Nephron (organoid): ENCODE measurements around the gene BABAM1.

Source experiments
- H3K27ac Mint-ChIP-seq, 3 experiments: 2 replicates each; pipeline ENCODE4 v1.8.0; 2020; ENCODE audit warnings: mixed read lengths in 3 of 3, mild to moderate bottlenecking in 2 of 3, moderate library complexity in 1 of 3
- H3K27me3 Mint-ChIP-seq: 2 replicates; pipeline ENCODE4 v1.8.0; 2021; ENCODE audit warnings: low read depth, mild to moderate bottlenecking, moderate library complexity, mixed read lengths
- H3K36me3 Mint-ChIP-seq: 2 replicates; pipeline ENCODE4 v1.8.0; 2020; ENCODE audit warnings: low read depth, mixed read lengths
- H3K4me1 Mint-ChIP-seq: 2 replicates; pipeline ENCODE4 v1.8.0; 2020; ENCODE audit warnings: mixed read lengths
- H3K4me3 Mint-ChIP-seq, 3 experiments: 2 replicates each; pipeline ENCODE4 v1.8.0; 2020; ENCODE audit warnings: mild to moderate bottlenecking in 3 of 3, mixed read lengths in 3 of 3, moderate library complexity in 2 of 3
- H3K9me3 Mint-ChIP-seq: 2 replicates; pipeline ENCODE4 v1.8.0; 2020; ENCODE audit warnings: mixed read lengths
- TF ChIP-seq, protein P1 (sequence below), 3 experiments: fragments of 200-600 bp; sonication (generic); IDR thresholded peaks; one replicate each; pipeline ENCODE4 v1.5.0; 2021; ENCODE audit warnings: antibody characterized with exemption in 3 of 3; ENCODE audit not compliant: unreplicated experiment in 3 of 3

BABAM1 gene

DNA sequence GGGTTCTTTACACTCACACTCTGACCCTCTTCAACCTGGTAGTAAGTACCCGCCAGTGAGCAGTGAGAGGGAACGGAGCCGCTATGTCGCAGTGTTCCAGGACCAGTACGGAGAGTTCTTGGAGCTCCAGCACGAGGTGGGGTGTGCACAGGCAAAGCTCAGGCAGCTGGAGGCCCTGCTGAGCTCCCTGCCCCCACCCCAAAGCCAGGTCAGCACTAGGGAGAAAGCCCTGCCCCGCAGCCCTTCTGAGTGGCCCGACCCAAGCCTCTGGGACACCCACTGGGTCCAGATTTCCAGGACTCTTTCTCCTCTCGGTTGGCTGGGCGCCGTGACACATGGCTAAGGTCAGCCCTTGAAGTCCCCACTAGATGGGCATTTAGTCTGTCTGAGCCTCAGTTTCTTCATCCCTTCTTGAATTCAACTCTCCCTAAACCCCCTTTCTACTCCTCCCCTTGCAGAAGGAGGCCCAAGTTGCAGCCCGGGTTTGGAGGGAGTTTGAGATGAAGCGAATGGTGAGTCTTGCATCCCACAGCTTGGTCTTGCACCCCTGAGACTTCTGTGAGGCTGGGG, 39.4 kb upstream of the BABAM1 start:
- Mint-ChIP-seq H3K9me3 (no peaks in the 10 kb centered on the region), H3K4me3 (peak overlapping the region in 2 of 3 experiments; percentile 14 to 27), H3K27ac (no peak overlapping the region), H3K36me3 (peaks cover 24% of the 10 kb centered on the region), H3K4me1 (peaks cover 4% of the 10 kb centered on the region), H3K27me3 (no peaks in the 10 kb centered on the region)
- TF ChIP-seq, protein P1, sequence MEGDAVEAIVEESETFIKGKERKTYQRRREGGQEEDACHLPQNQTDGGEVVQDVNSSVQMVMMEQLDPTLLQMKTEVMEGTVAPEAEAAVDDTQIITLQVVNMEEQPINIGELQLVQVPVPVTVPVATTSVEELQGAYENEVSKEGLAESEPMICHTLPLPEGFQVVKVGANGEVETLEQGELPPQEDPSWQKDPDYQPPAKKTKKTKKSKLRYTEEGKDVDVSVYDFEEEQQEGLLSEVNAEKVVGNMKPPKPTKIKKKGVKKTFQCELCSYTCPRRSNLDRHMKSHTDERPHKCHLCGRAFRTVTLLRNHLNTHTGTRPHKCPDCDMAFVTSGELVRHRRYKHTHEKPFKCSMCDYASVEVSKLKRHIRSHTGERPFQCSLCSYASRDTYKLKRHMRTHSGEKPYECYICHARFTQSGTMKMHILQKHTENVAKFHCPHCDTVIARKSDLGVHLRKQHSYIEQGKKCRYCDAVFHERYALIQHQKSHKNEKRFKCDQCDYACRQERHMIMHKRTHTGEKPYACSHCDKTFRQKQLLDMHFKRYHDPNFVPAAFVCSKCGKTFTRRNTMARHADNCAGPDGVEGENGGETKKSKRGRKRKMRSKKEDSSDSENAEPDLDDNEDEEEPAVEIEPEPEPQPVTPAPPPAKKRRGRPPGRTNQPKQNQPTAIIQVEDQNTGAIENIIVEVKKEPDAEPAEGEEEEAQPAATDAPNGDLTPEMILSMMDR (IDR thresholded peaks at IDR 0.05; ENCODE audit: unreplicated experiment in 3 of 3) = no peak

DNA sequence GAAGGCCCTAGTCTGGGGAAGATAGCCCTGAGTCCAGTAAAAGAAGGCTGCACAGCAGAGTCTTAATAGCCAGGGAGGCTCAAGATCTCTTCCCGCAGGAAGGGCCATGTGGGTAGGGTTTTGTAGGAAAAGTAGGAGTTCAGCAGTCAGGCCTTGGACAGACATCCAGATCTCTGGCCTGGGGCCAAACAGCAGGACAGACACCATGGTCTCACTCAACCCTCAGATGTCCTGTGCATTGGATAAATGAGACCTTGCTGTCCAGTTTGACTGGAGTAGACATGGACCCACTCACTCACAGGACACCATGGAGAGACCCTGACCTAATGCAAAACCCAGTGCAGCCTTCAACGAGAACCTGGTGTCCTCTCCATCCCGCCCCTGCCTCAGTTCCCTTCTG, 37.4 kb upstream of the BABAM1 start:
- Mint-ChIP-seq H3K36me3 (peaks cover 30% of the 10 kb centered on the region), H3K4me3 (no peak overlapping the region), H3K27me3 (no peaks in the 10 kb centered on the region), H3K4me1 (peaks cover 4% of the 10 kb centered on the region), H3K27ac (no peak overlapping the region), H3K9me3 (no peaks in the 10 kb centered on the region)
- TF ChIP-seq, protein P1 (IDR thresholded peaks at IDR 0.05; ENCODE audit: unreplicated experiment in 3 of 3) = no peak

DNA sequence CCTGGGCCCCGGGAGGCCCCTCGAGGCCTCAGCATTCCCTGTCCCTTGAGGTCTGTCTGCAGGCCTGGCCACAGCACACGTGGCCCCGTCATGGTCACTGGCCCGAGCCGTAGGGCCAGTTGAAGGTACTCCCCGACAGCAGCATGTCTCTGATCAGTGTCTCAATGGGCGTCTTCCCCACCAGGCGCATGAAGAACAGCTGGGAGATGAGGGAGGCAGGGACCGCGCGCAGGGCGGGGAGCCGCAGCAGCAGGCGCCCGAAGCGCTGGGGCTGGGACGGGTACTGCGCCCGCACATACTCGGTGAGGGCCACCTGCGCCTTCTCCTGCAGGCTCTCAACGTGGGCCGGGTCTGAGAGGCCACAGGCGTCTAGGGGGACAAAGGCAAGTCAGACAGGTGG, 35.0 kb upstream of the BABAM1 start:
- no peaks in the 10 kb centered on the region for H3K9me3 Mint-ChIP-seq
- TF ChIP-seq, protein P1 (IDR thresholded peaks at IDR 0.05; ENCODE audit: unreplicated experiment in 3 of 3) = no peak
- no peaks in the 10 kb centered on the region for H3K4me1 Mint-ChIP-seq
- no peaks in the 10 kb centered on the region for H3K27me3 Mint-ChIP-seq
- no peak overlapping the region for H3K4me3 Mint-ChIP-seq
- no peak overlapping the region for H3K27ac Mint-ChIP-seq
- H3K36me3 Mint-ChIP-seq = peaks cover 30% of the 10 kb centered on the region

DNA sequence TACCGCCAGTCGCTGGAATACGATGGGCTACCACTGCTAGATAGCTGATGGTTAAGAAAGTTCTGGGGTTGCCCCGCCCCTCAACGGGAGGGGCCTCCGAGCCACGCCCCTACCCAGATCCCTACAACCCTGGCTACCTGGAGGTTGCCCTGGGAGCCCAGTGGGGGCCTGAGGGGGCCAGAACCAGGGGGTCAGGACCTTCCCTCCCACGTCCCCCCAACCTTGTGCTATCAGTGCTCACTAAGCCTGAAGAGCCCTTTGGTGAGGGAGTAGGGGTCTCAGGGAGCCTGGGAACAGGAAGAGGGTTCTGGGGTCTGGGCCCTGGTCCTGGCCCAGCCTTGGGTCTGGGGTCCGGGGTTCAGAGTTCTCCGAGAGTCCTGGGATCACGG, 32.3 kb upstream of the BABAM1 start:
- TF ChIP-seq, protein P1 (IDR thresholded peaks at IDR 0.05; ENCODE audit: unreplicated experiment in 3 of 3) = no peak
- Mint-ChIP-seq H3K36me3 (peaks cover 36% of the 10 kb centered on the region), H3K4me1 (peaks cover 7% of the 10 kb centered on the region), H3K27ac (no peak overlapping the region), H3K27me3 (no peaks in the 10 kb centered on the region), H3K9me3 (no peaks in the 10 kb centered on the region), H3K4me3 (peak overlapping the region in 2 of 3 experiments; percentile 56 to 76)

DNA sequence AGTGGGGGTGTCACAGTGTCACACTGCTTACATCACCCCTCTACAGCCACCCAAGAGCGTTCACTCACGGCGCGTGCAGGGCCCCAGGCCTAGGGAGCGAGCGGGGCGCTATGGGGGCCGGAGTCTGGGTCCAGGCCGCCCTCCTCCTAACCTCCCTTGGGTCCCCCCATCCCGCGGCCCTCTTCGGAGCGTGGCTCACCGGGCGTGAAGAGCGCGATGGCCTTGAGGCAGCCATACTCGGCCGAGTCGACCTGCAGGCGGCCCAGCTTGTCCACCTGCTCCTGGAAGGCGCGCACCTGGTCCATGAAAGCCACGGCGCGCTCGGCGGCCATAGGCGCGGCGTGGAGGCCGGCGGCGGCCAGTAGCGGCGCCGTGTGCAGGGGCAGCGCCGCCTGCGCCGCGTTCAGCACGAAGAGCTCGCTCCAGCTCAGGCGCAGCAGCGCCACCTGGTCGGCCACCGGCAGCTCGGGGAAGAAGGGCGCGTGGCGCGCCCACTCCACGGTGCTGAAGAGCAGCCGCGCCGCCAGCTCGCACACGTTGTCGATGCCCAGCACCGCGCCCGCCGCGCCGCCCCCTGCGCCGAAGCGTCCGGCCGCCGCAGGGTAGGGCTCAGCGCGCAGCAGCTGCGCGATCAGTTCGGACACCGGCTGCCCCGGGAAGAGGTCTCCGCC, 31.8 kb upstream of the BABAM1 start:
- Mint-ChIP-seq H3K4me3 (peak overlapping the region in 2 of 3 experiments; percentile 56 to 76), H3K4me1 (peaks cover 7% of the 10 kb centered on the region), H3K27me3 (no peaks in the 10 kb centered on the region), H3K9me3 (no peaks in the 10 kb centered on the region), H3K36me3 (peaks cover 31% of the 10 kb centered on the region), H3K27ac (no peak overlapping the region)
- TF ChIP-seq, protein P1 (IDR thresholded peaks at IDR 0.05; ENCODE audit: unreplicated experiment in 3 of 3) = peak; percentile 32 to 54 (median 46)
